Hematopoietic multipotent progenitor cell (in vitro differentiated cells): ENCODE measurements around the gene MOV10. TPM values are rescaled to one million over a fixed set of nuclear protein-coding genes. Genes with fewer than 3 reads are reported as not detected.

Source experiments
- DNase-seq, 3 donors: peaks; one replicate each; pipeline ENCODE4 v3.0.0-alpha.2; 2011 to 2015; ENCODE audit warnings: low read depth in 2 of 3, low spot score in 2 of 3
- total RNA-seq: library from RNA; depleted of rRNA; stranded (reverse); fragments of >200 nt; gene quantifications from one replicate; pipeline ENCODE4 v1.2.3, GENCODE V29; 2012

MOV10 gene
- total RNA-seq, 1 donor = 70.8 TPM

DNA sequence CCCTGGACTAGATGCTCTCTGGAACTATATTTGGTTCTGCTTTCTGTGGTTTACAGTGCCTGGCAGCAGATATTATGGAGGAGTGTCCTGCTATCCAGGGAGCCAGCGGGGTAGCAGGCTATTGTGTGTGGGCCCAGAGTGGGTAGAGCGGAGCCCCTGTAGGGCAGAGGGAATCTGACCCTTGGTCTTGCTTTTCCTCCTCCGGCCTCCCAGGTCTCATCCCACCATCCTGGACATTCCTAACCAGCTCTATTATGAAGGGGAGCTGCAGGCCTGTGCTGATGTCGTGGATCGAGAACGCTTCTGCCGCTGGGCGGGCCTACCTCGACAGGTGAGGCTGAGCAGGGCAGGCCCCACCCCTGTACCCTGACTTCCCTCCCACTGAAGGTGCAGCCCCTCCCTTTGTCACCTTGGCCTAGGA is 23.3 kb downstream of the MOV10 start:
- no peak for DNase-seq

DNA sequence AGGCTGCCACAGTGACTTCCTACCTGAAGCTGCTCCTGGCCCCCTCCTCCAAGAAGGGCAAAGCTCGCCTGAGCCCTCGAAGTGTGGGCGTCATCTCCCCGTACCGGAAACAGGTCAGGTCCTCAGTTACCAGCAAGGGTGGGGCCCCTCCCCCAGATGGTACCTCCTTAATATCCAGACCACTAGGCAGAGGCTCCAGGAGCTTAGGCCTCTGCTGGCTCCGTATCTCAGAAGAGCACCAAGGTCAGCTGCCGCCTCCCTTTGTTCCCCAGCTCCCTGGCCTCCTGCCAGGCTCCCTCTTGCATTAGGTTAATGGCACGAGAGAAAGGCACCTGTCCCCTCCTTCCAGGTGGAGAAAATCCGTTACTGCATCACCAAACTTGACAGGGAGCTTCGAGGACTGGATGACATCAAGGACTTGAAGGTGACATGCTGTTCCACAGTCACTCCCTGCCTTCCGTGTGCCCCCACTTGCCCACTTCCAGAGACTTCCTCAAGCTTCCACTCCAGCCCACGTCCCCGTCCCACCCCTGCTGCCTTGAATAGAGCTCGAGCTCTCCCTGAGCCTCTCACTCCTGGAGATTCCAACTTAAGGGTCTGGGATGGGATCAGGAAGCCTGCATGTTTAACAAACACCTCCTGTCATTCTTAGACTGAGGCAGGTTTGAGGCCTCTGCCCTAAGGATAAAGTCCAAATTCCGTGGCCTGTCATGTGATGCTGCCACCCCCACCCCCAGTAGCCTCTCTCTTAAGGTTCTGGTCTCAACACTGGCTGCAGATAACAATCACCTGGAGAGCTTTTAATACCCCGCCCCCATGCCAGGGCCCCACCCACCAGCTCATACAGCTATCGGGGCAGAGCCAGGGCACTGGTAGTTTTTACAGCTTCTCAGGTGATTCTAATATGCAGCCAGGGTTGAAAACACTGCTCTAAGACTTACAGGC is 24.2 kb downstream of the MOV10 start:
- DNase-seq = no peak

DNA sequence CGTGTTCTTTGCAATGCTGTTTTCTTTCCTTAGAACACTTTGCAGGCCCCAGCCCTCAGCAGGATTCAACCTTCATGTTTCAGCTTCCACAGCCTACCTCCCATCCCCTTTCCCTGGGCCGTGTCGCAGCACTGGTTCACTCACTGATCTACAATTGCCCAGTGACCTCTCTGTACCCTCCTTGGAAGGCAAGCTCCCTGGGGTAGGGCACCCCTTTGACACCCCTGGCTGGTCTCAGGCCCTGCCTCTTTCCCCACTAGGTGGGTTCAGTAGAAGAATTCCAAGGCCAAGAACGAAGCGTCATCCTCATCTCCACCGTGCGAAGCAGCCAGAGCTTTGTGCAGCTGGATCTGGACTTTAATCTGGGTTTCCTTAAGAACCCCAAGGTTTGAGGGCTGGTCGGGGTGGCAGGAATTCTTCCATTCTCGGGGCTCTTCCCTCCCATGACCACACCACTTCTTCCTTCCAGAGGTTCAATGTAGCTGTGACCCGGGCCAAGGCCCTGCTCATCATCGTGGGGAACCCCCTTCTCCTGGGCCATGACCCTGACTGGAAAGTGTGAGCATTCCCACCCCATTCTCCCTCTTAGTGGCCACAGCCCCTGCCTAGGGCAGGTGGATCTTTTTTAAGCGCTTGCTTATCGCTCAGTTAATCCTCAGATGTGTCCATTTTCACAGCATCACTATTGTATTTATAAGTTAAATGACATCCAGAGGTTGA is 25.1 kb downstream of the MOV10 start:
- DNase-seq = no peak

DNA sequence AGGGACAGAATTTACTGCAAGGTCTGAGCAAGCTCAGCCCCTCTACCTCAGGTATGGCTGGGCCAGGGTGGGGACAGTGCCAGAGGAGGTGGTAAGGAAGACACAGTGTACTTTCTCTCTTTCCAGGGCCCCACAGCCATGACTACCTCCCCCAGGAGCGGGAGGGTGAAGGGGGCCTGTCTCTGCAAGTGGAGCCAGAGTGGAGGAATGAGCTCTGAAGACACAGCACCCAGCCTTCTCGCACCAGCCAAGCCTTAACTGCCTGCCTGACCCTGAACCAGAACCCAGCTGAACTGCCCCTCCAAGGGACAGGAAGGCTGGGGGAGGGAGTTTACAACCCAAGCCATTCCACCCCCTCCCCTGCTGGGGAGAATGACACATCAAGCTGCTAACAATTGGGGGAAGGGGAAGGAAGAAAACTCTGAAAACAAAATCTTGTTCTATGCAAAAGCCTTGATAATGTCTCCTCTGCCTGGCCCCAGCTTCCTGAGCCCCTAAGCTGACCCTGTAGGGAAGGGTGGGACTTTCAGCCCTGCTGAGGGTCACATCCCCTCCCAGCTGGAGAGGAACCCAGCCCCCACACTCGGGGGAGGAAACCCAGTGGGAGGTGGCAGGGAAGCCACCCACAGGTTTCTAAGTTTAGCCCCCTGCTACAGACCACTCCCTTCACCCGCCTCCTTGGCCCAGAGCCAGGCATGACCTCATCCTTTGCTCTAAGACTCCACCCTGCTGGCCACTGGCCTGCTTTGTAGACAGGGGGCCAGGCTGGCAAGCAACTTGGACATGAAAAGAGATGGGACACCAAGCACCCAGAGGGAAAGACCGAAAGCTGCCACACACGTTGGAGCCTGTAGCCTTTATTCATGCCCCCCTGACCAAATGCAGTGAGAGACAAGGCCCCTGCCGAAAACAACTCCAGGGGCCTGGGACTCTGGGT is 26.1 kb downstream of the MOV10 start:
- DNase-seq = peak in 2 of 3 donors; percentile 97 to 98

DNA sequence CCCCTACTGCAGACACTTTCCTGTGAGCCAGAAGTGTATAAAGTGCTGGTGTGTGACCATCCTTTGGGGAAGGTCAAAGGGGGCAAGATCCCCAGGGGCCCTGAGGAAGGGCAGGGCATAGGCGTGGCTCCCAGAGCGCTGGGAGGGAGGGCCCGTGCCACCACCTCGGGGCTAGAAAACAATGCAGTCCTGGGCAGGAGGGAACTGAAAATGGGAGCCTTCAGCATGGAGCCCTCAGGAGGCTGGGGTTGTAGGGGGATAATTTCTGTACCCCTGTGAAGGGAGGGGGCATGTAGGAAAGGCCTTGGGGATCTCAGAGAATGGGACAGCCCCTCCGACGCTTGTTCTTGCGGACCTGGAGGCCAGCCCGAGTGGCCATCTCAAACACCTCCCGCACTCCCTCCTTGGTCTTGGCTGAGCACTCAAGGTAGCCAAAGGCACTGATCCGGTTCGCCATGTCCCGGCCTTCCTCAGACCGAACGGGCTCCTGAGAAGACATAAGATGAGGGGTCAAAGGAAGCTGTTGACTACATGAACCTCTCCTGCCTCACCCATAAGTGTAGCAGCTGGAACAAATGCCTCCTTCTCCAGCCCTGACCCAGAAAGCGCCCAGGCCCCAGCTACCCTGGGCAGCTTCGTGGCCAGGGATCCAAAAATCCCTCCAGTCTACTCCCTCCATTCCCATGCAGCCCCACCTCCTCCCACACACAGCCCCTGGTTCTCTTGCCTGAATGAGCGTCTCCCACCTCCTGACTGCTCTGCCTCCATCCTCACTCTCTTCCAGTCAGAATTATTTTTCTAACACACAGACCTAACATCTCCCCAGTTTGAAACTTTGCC is 27.0 kb downstream of the MOV10 start:
- no peak for DNase-seq

DNA sequence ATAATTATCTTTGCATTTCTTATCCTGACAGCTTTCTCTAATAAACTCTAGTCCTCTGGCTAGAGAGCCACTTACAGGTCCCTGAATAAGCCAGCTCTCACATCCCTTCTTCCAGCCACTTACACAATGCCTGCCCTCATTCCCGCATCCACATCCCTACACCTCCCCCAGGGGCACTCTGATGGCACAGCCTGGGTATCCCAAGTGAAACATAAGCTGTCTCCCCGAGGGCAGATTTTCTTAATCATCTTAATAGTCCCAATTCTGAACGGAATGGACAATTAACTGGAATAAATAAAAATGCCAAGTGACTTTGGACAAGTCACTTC is 27.6 kb downstream of the MOV10 start:
- DNase-seq = no peak

DNA sequence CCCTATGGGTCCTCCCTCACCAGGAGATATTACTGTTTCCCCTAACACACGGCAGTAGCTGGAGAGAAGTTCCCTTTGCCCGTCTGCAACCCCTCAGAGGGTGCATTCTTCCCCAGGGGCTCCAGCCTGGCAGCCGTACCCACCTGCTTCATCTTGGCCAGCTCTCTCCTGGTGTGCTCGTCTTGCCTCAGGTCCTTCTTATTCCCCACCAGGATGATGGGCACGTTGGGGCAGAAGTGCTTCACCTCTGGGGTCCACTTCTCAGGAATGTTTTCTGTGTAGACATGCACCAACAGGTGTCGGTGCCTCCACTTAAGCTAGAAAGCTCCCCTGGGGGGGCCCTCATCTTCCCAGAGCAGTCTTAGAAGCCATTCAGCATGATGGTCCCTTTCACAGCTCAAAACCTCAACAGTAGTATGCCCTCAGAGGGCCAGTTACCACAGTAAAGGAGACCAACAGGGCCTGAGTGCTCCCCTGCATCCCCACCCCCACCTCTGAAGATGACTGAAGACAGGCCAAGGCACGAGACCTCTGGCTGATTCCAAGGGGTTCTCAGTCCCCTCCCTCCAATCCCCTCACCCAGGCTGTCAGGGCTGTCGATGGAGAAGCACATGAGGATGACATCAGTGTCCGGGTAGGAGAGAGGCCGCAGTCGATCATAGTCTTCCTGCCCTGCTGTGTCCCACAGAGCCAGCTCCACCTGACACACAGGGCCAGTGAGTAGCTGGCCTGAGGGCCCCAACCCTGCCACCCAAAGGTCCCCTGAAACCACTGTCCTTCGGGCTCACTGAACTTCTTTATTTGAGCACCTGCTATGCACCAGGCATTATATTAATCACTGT is 28.2 kb downstream of the MOV10 start:
- DNase-seq = no peak

DNA sequence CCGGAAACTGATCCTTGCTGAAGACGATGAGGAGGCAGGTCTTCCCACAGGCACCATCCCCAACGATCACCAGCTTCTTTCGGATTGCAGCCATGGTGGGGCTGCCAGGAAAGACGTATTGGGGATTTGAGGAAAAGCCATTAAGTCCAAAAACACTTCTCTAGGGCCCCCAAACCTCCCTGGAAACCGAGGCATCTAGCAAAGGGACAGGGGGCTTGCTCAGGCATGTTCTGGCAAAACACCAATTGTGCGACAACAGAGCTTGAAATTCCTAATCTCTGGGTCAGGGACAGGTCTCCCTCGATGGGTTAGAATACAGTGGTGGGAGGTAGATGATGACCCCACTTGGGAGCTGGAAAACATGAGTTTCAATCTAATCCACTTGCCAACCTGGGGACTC is 29.2 kb downstream of the MOV10 start:
- DNase-seq = no peak

DNA sequence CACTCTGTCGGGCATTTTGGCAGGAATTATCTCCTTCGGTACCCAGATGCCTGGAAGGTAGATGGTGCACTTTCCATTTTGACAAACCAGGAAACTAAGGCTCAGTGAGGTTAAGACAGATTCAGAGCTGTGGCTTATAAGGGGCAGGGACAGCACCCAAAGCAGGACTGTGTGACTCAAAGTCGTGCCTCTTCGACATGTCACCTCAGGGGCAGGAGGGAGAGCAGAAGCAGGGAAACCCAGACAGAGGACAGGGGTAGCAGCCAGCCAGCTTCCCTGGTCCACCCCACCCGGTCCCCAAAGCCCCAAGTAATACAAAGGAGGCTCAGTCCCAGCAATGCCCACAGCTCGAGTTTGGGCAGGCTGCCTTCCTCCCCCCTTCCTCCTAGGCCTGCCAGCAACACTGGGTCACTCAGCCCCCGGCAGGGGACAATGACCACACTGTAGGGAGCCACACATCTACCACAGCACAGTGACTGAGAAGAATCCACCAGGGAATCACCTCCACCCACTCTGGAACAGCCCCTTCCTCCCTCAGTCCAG is 30.0 kb downstream of the MOV10 start:
- no peak for DNase-seq

DNA sequence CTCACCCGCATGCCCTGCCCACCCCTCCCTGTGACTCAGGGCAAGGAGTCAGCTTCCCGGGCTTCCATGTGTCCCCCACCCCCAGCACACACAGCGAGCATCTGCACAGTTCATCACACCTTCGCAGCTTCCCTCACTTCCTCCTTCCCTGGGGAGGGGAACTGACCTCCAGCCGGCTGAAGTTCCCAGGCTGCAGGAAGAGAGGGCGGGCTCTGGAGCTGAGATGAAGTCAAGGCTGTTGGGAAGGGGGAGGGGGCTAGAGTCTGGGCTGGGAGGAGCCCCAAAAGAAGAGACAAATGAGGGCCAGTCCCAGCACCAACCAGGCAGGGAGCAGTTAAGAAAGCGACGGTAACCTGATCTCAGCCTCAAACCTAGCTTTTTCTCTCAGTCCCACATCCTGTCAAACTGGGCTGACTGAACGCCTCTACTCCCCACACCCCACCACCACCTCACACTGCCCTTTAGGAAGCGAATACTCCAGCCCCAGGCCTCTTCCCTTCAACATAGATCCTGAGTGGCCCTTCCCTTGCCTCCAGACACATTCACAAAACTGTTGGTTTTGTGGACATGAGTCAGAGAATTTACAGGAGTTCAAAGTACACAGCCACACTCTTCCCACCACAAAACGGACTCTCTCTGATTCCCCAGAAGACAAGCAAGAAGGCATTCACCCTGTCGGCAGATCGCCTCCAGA is 30.6 kb downstream of the MOV10 start:
- DNase-seq = peak in 2 of 3 donors; percentile 66 to 73

DNA sequence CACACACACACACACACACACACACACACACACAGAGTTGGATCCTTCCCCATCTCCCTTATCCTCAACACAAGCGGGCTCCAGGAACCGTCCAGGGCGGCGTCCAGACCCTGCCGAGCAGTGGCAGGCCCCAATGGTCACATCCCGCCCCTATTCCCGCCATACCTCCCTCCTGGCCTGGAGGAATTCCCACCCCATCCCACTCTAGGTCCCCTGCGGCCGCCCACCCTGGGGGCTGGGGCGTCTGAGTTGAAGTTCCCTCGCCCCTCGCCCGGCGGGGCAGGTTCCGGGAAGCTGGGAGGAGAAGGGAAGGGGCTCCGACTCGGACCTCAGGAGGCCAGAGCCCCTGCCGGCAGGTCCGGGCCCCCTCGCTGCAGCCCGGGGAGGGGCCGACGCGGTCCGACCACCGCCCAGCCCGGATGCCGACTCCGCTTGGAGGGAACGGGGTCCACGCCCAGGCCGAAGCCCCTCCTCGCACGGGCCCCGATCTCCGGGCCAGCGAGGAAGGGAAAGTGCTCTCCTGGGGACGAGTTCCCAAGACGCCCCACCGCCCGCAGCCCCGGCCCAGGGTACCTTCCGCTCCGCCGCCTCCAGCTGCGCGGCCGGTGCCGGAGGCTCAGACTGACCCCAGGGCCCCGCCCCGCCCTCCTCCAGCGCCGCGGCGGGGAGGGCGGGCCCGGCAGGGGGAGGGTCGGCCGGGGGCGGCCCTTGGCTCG is 32.2 kb downstream of the MOV10 start, which contains the start of gene RHOC:
TSS of gene RHOC (minus strand) at position 623 of the 716 bp plus-strand sequence. CDS start 3,328 bp downstream, outside the sequence.
- peak in 2 of 3 donors; percentile 49 to 54 for DNase-seq

DNA sequence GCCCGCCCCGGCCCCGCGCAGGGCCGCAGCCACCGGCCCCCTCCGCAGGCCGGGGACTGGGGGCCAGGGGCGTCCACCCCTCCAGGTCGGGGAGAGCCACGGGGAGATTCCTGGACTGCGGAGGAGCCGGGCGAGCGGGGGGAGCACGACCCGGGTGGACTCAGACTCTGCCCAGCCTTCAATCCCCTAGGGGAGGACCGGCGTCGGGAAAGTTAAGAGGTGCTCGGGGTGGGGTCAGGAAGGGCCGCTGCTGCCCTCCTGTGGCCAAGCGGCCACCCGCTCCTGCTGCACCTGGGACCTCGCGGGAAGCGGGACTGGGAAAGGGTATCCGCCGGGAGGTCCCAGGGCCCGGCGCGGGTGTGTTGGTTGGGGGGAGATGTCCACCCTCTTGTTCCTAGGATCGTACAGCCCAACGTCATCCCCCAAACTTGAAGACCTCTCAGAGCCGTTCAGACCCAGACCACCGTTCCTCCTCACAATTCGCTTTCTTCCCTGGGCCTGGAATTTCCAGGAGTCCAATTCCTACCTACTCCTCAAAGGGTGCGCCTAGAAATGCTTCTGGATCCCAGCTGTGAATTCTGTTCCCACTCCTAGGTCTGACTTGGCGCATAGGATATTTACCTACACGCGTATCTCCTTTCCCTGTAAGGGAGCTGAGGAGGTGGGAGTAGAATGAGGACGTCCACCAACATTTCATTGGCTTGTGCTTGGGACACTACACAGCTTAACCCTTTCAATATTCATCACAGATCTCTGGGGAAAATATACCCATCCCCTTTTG is 33.0 kb downstream of the MOV10 start:
- peak in 2 of 3 donors; percentile 69 to 81 for DNase-seq

DNA sequence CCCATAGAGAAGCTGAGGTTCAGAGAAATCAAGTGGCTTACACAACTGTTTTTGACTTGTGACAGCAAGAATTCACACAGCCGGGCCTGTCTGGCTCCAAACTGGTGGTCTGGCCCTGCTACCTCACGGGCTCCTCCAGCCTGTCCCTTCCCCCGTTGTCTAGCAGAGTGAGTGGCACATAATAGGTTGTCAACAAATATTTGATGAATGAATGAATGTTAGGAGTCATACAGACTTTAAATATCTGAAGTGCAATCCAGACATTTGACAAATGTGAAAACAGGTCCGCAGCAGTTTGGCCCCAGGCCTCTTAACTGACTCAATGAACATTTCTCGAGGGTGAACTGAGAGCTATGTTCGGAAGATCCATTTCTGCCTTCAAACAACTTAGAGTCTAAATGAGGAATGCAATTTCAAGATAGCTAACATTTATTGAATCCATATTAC is 33.6 kb downstream of the MOV10 start:
- no peak for DNase-seq

DNA sequence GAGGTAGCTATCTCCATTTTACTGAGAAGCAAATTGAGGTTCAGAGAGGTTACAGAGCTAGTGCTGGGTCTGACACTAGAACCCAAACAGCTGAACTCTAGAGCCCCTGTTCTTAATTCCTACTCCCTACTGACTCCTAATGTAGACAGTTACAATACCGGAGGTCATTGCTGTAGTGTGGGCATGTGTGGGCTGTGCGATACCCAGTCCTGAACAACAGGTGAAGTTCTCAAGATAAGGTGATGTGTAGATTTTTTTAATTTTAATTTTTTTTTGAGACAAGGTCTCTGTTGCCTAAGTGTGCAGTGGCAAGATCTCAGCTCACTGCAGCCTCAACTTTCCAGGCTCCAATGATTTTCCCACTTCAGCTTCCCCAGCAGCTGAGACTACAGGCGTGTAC is 34.0 kb downstream of the MOV10 start:
- no peak for DNase-seq

DNA sequence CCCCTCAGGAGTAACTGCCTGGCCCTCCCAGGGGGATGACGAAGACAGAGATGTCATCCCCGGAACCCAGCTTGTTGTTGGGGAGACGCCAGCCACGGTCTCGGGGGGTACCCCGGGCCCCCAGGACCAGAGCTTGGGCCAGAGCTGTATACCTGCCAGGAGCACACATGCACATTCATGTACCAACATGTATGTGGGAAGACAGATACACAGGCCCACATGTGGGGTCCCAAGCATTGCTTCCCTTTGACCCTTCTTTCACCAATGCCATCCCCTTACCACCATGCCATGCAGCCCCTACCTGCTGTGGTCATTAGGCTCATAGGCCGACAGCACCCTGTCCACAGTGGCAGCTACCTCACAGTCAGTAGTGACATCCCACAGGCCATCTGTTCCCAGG is 35.7 kb downstream of the MOV10 start:
- no peak for DNase-seq

DNA sequence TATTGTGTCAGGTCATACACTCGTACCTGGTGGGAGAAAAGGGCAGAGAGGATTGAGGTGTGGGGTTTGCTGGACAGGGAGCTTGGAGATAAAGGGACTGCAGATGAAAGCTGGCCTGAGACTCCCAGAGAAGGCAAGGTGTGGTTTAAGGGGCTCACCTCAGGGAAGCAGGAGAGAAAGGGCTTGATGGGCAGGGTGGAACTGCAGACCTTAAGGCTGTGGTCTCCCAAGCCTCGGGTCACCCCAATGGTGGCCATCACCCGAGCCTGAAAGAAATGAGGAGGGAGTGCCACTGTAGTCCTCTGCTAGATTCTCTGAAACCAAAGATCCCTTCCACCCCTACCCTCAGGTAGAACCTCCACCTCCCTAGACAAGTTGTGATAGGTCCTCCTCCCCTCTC is 36.1 kb downstream of the MOV10 start:
- DNase-seq = no peak

DNA sequence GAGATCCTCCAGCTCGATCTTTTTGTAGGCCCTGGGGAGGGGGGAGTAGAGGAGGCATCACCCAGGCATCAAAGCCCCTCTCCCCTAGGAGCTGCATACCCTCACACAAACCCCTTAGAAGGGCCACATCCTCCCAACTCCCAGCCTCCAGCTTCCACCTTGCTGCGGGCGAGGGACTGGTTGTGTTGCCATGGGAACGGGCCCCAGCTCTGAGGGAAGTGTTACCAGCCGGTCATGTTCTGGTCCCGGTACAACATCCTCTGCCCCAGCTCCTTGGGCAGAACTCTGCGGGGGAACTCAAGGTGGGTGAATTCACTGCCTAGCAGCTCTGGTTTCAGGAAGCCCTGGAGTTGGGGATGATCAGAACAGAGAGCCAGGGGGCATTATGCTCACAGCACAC is 36.6 kb downstream of the MOV10 start:
- no peak for DNase-seq
